Colonic mucosa (tissue), 4 donors: ENCODE data around the gene ITPRIPL1. TPM values are rescaled to one million over a fixed set of nuclear protein-coding genes. Genes with fewer than 3 reads are reported as not detected.

Source experiments
- DNase-seq: peaks from one replicate; pipeline ENCODE4 v3.0.0-alpha.2; 2020
- H3K27ac ChIP-seq: fragments of 200-600 bp; one replicate; pipeline ENCODE4 v1.8.0; 2021
- H3K27me3 ChIP-seq: fragments of 200-600 bp; one replicate; pipeline ENCODE4 v1.8.0; 2021
- H3K36me3 ChIP-seq: fragments of 200-600 bp; one replicate; pipeline ENCODE4 v1.8.0; 2021
- H3K4me1 ChIP-seq: fragments of 200-600 bp; one replicate; pipeline ENCODE4 v1.8.0; 2021; ENCODE audit warnings: mild to moderate bottlenecking
- H3K4me3 ChIP-seq: fragments of 200-600 bp; one replicate; pipeline ENCODE4 v1.8.0; 2021
- H3K9ac ChIP-seq, 2 donors: one replicate each; pipeline ENCODE4 v1.7.0; 2013; ENCODE audit warnings: control low read depth in 2 of 2, low read depth in 2 of 2, low read length in 2 of 2
- H3K9me3 ChIP-seq: fragments of 200-600 bp; one replicate; pipeline ENCODE4 v1.8.0; 2021
- intact Hi-C: fragments of 100-400 bp; cut with DNase I; formaldehyde crosslinking; loops from one replicate; pipeline ENCODE4 v1.14.1; 2022
- total RNA-seq, 2 donors: library from RNA; stranded (reverse); fragmentation: NEBNext Ultra II Directional in 1 of 2; extraction: Animal tissue kit (Norgen Biotek cat#: 25700) in 1 of 2; gene quantifications; one replicate each; pipeline ENCODE4 v1.2.1, GENCODE V29; 2021
- TF ChIP-seq, protein P1 (sequence below): fragments of 200-600 bp; IDR thresholded peaks from one replicate; pipeline ENCODE4 v1.8.0; 2022; ENCODE audit warnings: antibody characterized with exemption, mild to moderate bottlenecking
- donor health status: healthy.
- donor health status: DM: no; HTN: no; CAD: no.
- donor health status: DM: no; HTN: no; CAD: no.

Gene ITPRIPL1
- total RNA-seq, 2 donors from 2014 or later, result 0.44 to 0.80 TPM

- intact Hi-C loops, result no loop called here
- no peak overlapping the region for H3K27ac ChIP-seq
These were observed 29.4 kb downstream of the ITPRIPL1 start for GRCh38 chr2:96354492-96354891.

GRCh38 chr2:96356889-96357288 is 31.8 kb downstream of the ITPRIPL1 start:
- H3K9me3 ChIP-seq, result no peaks in the 10 kb centered on the region
- no peaks in the 10 kb centered on the region for H3K36me3 ChIP-seq
- intact Hi-C loops, result no loop called here
- DNase-seq, result no peak
- no peak overlapping the region for H3K27ac ChIP-seq
- TF ChIP-seq, protein P1, sequence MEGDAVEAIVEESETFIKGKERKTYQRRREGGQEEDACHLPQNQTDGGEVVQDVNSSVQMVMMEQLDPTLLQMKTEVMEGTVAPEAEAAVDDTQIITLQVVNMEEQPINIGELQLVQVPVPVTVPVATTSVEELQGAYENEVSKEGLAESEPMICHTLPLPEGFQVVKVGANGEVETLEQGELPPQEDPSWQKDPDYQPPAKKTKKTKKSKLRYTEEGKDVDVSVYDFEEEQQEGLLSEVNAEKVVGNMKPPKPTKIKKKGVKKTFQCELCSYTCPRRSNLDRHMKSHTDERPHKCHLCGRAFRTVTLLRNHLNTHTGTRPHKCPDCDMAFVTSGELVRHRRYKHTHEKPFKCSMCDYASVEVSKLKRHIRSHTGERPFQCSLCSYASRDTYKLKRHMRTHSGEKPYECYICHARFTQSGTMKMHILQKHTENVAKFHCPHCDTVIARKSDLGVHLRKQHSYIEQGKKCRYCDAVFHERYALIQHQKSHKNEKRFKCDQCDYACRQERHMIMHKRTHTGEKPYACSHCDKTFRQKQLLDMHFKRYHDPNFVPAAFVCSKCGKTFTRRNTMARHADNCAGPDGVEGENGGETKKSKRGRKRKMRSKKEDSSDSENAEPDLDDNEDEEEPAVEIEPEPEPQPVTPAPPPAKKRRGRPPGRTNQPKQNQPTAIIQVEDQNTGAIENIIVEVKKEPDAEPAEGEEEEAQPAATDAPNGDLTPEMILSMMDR, result no peak
- H3K9ac ChIP-seq, result no peak overlapping the region
- H3K27me3 ChIP-seq, result no peaks in the 10 kb centered on the region
- no peaks in the 10 kb centered on the region for H3K4me1 ChIP-seq
- no peak overlapping the region for H3K4me3 ChIP-seq

More at GRCh38 chr2:96354492-96354891, 29.4 kb downstream of the ITPRIPL1 start:
- no peaks in the 10 kb centered on the region for H3K36me3 ChIP-seq
- no peaks in the 10 kb centered on the region for H3K27me3 ChIP-seq
- TF ChIP-seq, protein P1, result no peak
- DNase-seq, result no peak
- H3K9ac ChIP-seq, result no peak overlapping the region
- no peaks in the 10 kb centered on the region for H3K9me3 ChIP-seq
- H3K4me3 ChIP-seq, result no peak overlapping the region
- H3K4me1 ChIP-seq, result no peaks in the 10 kb centered on the region

- Histone ChIP-seq H3K36me3 (no peaks in the 10 kb centered on the region), H3K9me3 (no peaks in the 10 kb centered on the region), H3K4me3 (no peak overlapping the region), H3K4me1 (no peaks in the 10 kb centered on the region), H3K27me3 (no peaks in the 10 kb centered on the region), H3K27ac (no peak overlapping the region), H3K9ac (no peak overlapping the region)
- no peak for DNase-seq
- intact Hi-C loops, result no loop called here
- TF ChIP-seq, protein P1, result no peak
These were observed 34.2 kb downstream of the ITPRIPL1 start for GRCh38 chr2:96359310-96359709.

DNA sequence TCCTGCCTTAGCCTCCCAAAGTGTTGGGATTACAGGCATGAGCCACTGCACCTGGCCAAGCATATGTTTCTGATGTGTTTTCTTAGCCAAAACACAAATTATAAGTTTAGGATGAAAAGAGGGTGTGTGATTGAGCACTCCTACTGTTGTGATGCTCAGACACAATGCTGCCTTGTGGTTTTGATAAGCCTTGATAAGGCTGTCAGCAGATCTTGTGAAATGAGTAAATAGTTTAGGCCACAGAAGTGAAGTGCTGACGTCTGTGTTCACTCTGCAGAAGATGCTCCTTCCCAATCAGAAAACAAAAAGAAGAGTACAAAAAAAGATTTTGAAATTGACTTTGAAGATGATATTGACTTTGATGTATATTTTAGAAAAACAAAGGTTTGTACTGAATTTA is 34.7 kb downstream of the ITPRIPL1 start:
- H3K4me1 ChIP-seq, result no peaks in the 10 kb centered on the region
- H3K9ac ChIP-seq, result no peak overlapping the region
- no peak overlapping the region for H3K27ac ChIP-seq
- no peaks in the 10 kb centered on the region for H3K36me3 ChIP-seq
- no peaks in the 10 kb centered on the region for H3K27me3 ChIP-seq
- no peak for DNase-seq
- no peaks in the 10 kb centered on the region for H3K9me3 ChIP-seq
- no peak overlapping the region for H3K4me3 ChIP-seq
- TF ChIP-seq, protein P1, result no peak
- intact Hi-C loops, result no loop called here

DNA sequence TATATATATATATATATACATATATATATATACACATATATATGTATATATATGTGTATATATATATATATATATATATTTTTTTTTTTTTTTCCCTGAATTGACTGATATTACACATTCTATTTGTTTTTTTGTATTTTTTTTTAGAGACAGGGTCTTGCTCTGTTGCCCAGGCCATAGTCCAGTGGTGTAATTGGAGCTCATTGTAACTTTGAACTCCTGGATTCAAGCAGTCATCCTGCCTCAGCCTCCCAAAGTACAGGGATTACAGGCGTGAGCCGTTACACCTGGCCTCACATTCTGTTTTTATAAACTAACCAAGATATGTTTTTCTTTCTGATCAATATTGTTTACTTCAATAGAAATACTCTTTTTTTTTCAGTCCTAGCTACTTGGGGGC is 36.6 kb downstream of the ITPRIPL1 start:
- DNase-seq, result no peak
- H3K27me3 ChIP-seq, result no peaks in the 10 kb centered on the region
- H3K9ac ChIP-seq, result no peak overlapping the region
- TF ChIP-seq, protein P1, result no peak
- no peak overlapping the region for H3K4me3 ChIP-seq
- H3K36me3 ChIP-seq, result no peaks in the 10 kb centered on the region
- no peaks in the 10 kb centered on the region for H3K4me1 ChIP-seq
- no peaks in the 10 kb centered on the region for H3K9me3 ChIP-seq
- no peak overlapping the region for H3K27ac ChIP-seq
- intact Hi-C loops, result no loop called here

- Histone ChIP-seq H3K9me3 (no peaks in the 10 kb centered on the region), H3K4me1 (no peaks in the 10 kb centered on the region), H3K36me3 (no peaks in the 10 kb centered on the region), H3K9ac (no peak overlapping the region), H3K27me3 (no peaks in the 10 kb centered on the region), H3K4me3 (no peak overlapping the region), H3K27ac (no peak overlapping the region)
- intact Hi-C loops, result no loop called here
- no peak for DNase-seq
- TF ChIP-seq, protein P1, result no peak
These were observed 44.1 kb downstream of the ITPRIPL1 start for GRCh38 chr2:96369186-96369585.
